Activated T-cell treated with anti-CD3 and anti-CD28 coated beads, Interleukin-2, amount 50 U/mL, for 72 hours (primary cell): ENCODE data around the gene C13orf46. TPM values are rescaled to one million over a fixed set of nuclear protein-coding genes. Genes with fewer than 3 reads are reported as not detected.
A peak's percentile ranks its signal among the peaks of the same experiment; 100 is the strongest.

Experiments used
- ATAC-seq, 2 donors: fragments of 150-1000 bp; cut with Tn5 transposase; replicated peaks in 1 of 2; 2 replicates each; pipeline ENCODE4 v1.10.0; 2021; ENCODE audit warnings: moderate library complexity in 2 of 2, mild to moderate bottlenecking in 1 of 2
- DNase-seq, 2 donors: peaks; one replicate each; pipeline ENCODE4 v3.0.0; 2021 to 2022; ENCODE audit warnings: mixed read lengths in 1 of 2
- H3K27ac Mint-ChIP-seq: one replicate; pipeline ENCODE4 v1.8.0; 2022; ENCODE audit warnings: mild to moderate bottlenecking, moderate library complexity, mixed read lengths
- H3K27me3 Mint-ChIP-seq: one replicate; pipeline ENCODE4 v1.8.0; 2022; ENCODE audit warnings: low read depth, mixed read lengths
- H3K36me3 Mint-ChIP-seq, 2 donors: one replicate each; pipeline ENCODE4 v1.8.0; 2022; ENCODE audit warnings: mixed read lengths in 2 of 2, mild to moderate bottlenecking in 1 of 2; ENCODE audit not compliant: insufficient read depth in 2 of 2
- H3K4me1 Mint-ChIP-seq: one replicate; pipeline ENCODE4 v1.8.0; 2022; ENCODE audit warnings: low read depth, mixed read lengths
- H3K4me3 Mint-ChIP-seq, 2 donors: one replicate each; pipeline ENCODE4 v1.8.0; 2022; ENCODE audit warnings: mild to moderate bottlenecking in 2 of 2, mixed read lengths in 2 of 2, moderate library complexity in 2 of 2
- H3K9me3 Mint-ChIP-seq, 2 donors: one replicate each; pipeline ENCODE4 v1.8.0; 2022; ENCODE audit warnings: mixed read lengths in 2 of 2
- total RNA-seq, 2 donors: library from RNA; stranded (reverse); gene quantifications; one replicate each; pipeline ENCODE4 v1.2.3, GENCODE V29; 2022

The C13orf46 gene
- total RNA-seq, 2 donors from 2014 or later: 4.6 to 6.9 TPM

- H3K4me1 Mint-ChIP-seq: no peaks in the 10 kb centered on the region
- H3K27me3 Mint-ChIP-seq: peaks cover 8% of the 10 kb centered on the region
- no peak overlapping the region for H3K4me3 Mint-ChIP-seq
- H3K27ac Mint-ChIP-seq: no peak overlapping the region
- H3K36me3 Mint-ChIP-seq: no peaks in the 10 kb centered on the region
- no peaks in the 10 kb centered on the region for H3K9me3 Mint-ChIP-seq
- ATAC-seq (no peak), DNase-seq (no peak)
Measured at GRCh38 chr13:113937527-113938180, 36.2 kb downstream of the C13orf46 start.

GRCh38 chr13:113937073-113937472 is 36.8 kb downstream of the C13orf46 start:
- ATAC-seq (no peak), DNase-seq (no peak)
- Mint-ChIP-seq H3K36me3 (no peaks in the 10 kb centered on the region), H3K9me3 (no peaks in the 10 kb centered on the region), H3K4me3 (no peak overlapping the region), H3K27ac (no peak overlapping the region), H3K4me1 (peaks cover 1% of the 10 kb centered on the region), H3K27me3 (peaks cover 14% of the 10 kb centered on the region)

- H3K27me3 Mint-ChIP-seq: peaks cover 14% of the 10 kb centered on the region
- no peak overlapping the region for H3K27ac Mint-ChIP-seq
- no peaks in the 10 kb centered on the region for H3K36me3 Mint-ChIP-seq
- ATAC-seq (no peak), DNase-seq (no peak)
- no peak overlapping the region for H3K4me3 Mint-ChIP-seq
- no peaks in the 10 kb centered on the region for H3K9me3 Mint-ChIP-seq
- H3K4me1 Mint-ChIP-seq: peaks cover 8% of the 10 kb centered on the region
Measured at GRCh38 chr13:113936166-113936965, 37.5 kb downstream of the C13orf46 start.

DNA sequence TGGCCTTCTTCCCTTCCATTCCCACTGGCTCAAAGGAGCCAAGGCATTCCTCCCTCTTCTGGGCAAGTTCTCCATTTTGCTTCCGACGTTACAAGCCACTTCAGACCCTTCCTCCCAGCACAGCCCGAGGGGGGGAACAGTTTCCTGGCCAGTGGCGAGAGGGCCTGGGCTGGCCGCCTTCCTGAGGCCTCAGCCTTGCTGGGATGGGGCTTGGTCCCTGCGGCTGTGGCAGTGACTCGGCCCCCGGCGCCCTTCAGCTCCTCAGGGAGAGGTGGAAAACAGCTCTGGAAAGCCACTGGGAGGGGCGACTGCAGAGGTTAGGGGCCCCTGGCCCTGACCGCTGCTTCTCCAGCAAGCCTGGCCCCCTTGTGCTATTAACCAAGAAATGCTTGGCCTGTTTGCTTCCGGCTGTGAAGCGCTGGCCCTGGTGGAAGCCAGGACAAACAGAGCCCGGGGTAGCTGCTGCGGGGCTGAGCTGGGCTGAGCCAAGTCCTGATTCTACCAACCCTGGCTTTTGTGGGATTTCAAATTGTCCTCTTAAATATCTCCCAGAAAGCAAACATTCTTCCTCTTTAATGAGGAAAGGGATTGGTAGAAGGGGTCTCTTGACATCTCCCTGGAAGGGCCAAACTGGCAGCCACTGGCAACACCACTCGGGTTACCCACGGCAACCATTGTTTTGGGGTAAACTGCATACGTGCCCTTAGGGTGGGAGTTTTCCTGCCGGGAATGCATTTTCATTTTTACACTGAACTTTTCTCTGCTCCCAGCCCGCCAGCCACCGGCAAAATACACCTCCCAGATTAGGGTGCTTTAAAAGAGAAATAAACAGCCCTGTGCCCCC is 38.7 kb downstream of the C13orf46 start:
- DNase-seq (no peak), ATAC-seq (no peak)
- Mint-ChIP-seq H3K27ac (no peak overlapping the region), H3K36me3 (no peaks in the 10 kb centered on the region), H3K4me3 (no peak overlapping the region), H3K27me3 (peaks cover 14% of the 10 kb centered on the region), H3K4me1 (peaks cover 13% of the 10 kb centered on the region), H3K9me3 (no peaks in the 10 kb centered on the region)

DNA sequence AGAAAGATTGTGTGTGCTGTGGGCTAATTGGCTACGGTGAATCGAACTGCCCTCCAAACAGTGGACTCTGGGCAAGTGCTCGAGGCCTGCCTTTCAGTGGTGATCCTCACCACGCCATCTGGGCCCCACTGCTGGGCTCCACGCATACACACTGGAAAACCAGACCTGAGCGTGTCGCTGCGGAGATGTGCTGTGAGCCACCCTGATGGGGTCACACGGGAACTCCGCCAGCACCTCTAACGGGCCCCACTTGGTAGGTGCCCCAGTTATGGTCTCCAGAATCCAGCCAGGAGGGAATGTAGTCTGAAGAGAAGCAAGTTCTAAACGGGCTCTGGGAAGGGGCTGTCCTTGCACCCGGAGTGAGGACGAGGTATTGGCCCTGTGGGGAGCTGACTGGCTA is 39.3 kb downstream of the C13orf46 start:
- Mint-ChIP-seq H3K27me3 (peaks cover 14% of the 10 kb centered on the region), H3K4me1 (peaks cover 13% of the 10 kb centered on the region), H3K27ac (no peak overlapping the region), H3K9me3 (no peaks in the 10 kb centered on the region), H3K36me3 (no peaks in the 10 kb centered on the region), H3K4me3 (no peak overlapping the region)
- DNase-seq (no peak), ATAC-seq (no peak)

GRCh38 chr13:113933901-113934300 is 40.0 kb downstream of the C13orf46 start:
- H3K27ac Mint-ChIP-seq: no peak overlapping the region
- ATAC-seq: no peak
- H3K9me3 Mint-ChIP-seq: no peaks in the 10 kb centered on the region
- H3K4me1 Mint-ChIP-seq: peaks cover 13% of the 10 kb centered on the region
- DNase-seq: no peak
- no peaks in the 10 kb centered on the region for H3K36me3 Mint-ChIP-seq
- peaks cover 14% of the 10 kb centered on the region for H3K27me3 Mint-ChIP-seq
- no peak overlapping the region for H3K4me3 Mint-ChIP-seq

GRCh38 chr13:113931841-113932459 is 41.9 kb downstream of the C13orf46 start:
- peaks cover 13% of the 10 kb centered on the region for H3K4me1 Mint-ChIP-seq
- H3K27me3 Mint-ChIP-seq: peaks cover 27% of the 10 kb centered on the region
- no peak for DNase-seq
- H3K27ac Mint-ChIP-seq: no peak overlapping the region
- no peak for ATAC-seq
- no peaks in the 10 kb centered on the region for H3K36me3 Mint-ChIP-seq
- H3K9me3 Mint-ChIP-seq: no peaks in the 10 kb centered on the region
- H3K4me3 Mint-ChIP-seq: no peak overlapping the region

DNA sequence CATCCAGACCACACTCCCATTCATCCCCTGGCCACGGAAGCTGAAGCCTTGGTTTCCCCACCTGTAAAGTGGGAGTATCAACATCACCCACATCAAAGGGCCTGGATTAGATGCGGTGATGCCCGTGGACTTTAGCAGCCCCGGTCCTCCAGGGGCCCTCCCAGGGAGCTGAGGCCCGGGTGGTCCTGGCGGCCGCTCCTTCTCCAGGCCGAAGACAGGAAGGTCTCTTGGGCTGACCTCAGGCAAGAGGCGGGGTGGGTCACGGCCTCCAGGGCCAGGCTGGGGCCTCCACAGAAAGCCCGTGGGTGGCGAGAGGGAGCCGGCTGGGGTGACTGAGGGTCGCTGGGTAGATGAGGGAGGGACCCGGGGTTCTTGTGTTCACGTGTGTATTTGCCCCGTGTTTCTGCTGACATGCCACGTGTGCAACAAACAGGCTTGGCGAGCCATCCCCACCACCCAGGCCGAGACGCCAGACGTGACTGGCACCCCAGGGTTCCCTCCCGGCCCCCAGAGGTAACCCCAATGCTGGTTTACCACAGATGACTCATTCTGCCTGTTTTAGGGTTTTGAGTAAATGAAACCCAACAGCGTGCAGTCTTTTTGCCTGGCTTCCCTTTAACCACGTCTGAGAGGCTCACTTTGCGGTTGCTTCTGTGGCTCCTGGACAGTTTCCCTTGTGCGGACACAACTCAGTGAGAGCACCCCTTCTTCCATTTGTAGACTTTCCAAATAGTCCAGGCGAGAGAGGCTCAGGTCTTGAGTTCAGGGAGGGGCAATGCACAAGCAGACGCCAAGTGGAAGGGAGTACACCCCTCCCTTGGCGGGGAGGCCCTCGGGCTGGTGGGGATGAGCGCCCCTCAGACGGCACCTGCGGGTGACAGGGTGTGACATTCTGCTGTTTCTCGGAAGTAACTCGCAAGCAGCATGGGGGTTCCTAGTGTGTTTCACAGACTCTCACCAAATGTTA is 42.9 kb downstream of the C13orf46 start:
- H3K27ac Mint-ChIP-seq: no peak overlapping the region
- H3K36me3 Mint-ChIP-seq: no peaks in the 10 kb centered on the region
- peaks cover 13% of the 10 kb centered on the region for H3K4me1 Mint-ChIP-seq
- H3K9me3 Mint-ChIP-seq: no peaks in the 10 kb centered on the region
- DNase-seq (peak in 1 of 2 donors; percentile 67), ATAC-seq (peak in 1 of 2 donors; percentile 86)
- peaks cover 29% of the 10 kb centered on the region for H3K27me3 Mint-ChIP-seq
- H3K4me3 Mint-ChIP-seq: peak overlapping the region in 1 of 2 donors; percentile 52

- H3K27ac Mint-ChIP-seq: no peak overlapping the region
- peaks cover 13% of the 10 kb centered on the region for H3K4me1 Mint-ChIP-seq
- no peaks in the 10 kb centered on the region for H3K9me3 Mint-ChIP-seq
- ATAC-seq (no peak), DNase-seq (no peak)
- peaks cover 36% of the 10 kb centered on the region for H3K27me3 Mint-ChIP-seq
- H3K4me3 Mint-ChIP-seq: no peak overlapping the region
- no peaks in the 10 kb centered on the region for H3K36me3 Mint-ChIP-seq
Measured at GRCh38 chr13:113929628-113930615, 44.0 kb downstream of the C13orf46 start.

- H3K27ac Mint-ChIP-seq: no peak overlapping the region
- DNase-seq (no peak), ATAC-seq (no peak)
- H3K36me3 Mint-ChIP-seq: no peaks in the 10 kb centered on the region
- peaks cover 13% of the 10 kb centered on the region for H3K4me1 Mint-ChIP-seq
- peaks cover 40% of the 10 kb centered on the region for H3K27me3 Mint-ChIP-seq
- no peaks in the 10 kb centered on the region for H3K9me3 Mint-ChIP-seq
- no peak overlapping the region for H3K4me3 Mint-ChIP-seq
Measured at GRCh38 chr13:113928685-113929627, 44.9 kb downstream of the C13orf46 start.
